Amygdala (tissue), 56 donors: ENCODE data around the gene KIF7.
"Not testable (repeated sequence)": the region's sequence is repeated elsewhere in the genome, so short reads cannot be mapped to it uniquely, and the experiment has no call there.

Source experiments
- DNase-seq, 56 donors: peaks; one replicate each; lab custom pipeline; 2025; lab: John Stamatoyannopoulos, UW

The KIF7 gene

DNA sequence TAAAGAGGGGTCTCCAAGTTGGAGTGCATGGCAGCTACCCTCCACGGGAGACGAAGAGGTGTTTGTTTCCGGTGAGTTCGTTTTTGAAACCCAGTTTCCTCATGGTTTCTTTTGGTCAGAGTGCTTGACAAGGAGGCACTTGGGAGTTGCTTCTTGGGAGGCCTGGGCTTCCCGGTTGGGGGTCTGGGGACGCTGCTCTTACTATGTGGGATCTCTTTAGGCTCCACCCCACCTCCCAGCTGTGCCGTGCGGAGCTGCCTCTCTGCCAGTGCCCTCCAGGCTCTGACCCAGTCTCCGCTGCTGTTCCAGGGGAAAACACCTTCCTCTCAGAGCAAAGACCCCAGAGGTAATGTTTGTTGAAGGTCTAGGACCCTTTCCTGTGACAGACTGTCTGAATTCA lies 29.6 kb downstream of the KIF7 start:
- no peak for DNase-seq

DNA sequence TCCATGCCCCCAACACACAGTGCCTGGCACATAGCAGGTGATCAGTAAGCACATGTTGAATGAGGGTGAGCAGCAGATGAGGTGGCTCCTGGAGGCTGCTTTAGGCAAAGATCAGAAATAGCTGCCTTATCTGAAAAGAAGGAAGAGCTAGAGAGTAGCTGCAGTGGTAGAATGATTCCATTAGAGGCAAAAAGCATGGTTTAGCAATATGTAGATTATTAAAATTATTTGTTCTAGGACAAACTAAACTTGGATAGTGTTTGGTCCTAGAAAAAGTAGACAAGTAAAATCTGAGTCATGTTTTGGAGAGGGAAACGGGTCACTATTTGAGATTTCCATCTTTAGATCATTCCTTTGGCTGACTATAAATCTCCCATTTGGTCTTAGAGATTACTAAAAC lies 32.1 kb downstream of the KIF7 start:
- DNase-seq: no peak

DNA sequence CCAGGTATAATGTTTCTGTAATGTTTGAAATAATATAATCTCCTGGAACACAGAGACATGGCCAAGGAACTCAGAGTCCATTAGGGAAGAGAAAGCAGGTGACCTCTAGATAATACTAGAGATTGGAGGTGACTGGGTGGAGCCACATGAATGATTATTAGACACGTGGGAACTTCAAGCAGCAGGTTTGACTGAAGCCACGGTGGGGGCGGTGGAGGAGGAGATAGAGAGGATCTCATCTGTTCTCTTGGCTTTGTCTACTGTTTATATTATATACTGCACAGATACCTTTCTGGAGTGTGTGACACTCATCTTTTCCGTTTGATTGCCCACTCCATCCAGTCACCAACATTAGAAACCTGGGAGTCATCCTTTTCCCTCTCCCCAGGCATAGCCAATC lies 33.7 kb downstream of the KIF7 start:
- no peak for DNase-seq

DNA sequence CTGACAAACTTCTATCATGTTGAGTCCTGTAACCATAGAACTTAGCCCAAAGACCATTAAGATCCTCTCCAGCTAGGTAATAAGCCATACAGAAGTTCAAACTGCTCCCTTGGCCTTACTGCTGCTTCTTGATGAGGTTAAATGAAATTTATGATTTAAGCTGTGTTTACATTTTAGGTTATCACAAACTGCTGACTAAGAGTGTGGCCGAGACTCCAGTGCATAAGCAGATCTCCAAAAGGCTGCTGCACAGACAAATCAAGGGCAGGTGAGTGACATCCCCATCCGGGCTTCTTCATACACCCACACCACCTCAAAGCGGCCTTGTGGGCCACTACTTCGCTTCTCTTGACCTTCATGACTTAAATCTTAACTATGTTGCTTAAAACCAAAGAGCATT lies 39.0 kb downstream of the KIF7 start:
- DNase-seq: no peak

DNA sequence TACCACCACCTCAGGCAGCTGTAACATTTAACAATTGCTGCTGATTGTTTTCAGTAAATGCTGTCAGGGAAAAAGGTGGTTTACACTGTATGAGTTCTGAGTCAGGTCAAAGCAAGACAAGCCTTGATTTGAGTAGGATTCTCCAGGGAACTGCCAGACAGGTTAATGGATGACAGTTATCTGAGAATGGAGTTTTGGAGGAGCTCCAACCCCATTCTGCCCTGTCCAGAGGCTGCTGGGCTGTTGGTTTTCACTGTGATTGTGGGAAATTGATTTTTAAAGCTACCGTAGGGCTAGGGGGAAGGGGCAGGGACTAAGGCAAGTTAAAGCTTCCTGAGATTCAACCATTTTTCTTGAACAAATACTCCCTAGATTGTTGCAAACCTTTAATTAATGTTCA lies 40.1 kb downstream of the KIF7 start:
- no peak for DNase-seq

DNA sequence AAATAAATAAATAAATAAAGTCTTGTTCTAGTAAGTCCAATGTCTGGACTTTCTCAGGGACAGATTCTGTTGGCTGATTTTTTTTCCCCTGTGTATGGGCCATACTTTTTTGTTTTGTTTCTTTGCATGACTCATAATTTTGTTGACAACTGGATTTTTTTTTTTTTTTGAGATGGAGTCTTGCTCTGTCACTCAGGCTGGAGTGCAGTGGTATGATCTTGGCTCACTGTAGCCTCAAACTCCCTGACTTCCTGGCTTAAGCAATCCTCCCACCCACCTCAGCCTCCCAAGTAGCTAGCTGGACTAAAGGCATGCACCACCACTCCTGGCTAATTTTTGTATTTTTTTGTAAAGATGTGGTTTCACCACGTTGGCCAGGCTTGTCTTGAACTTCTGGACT lies 41.1 kb downstream of the KIF7 start:
- no peak for DNase-seq

DNA sequence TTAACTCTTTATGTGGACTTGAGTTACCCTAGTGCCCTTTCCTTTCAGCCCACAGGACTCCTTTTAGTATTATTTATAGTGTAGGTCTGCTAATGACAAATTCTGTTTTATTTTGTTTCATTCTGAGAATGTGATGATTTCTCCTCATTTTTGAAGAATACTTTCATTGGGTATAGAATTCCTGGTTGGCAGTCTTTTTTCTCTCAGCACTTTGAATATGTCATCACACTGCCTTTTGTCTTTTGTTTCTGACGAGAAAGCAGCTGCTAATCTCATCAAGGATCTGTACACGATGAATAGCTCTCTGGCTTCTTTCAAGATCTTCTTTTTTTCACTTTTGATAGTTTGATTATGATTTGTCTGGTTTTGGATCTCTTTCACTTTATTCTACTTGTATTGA lies 42.2 kb downstream of the KIF7 start:
- DNase-seq: no peak

DNA sequence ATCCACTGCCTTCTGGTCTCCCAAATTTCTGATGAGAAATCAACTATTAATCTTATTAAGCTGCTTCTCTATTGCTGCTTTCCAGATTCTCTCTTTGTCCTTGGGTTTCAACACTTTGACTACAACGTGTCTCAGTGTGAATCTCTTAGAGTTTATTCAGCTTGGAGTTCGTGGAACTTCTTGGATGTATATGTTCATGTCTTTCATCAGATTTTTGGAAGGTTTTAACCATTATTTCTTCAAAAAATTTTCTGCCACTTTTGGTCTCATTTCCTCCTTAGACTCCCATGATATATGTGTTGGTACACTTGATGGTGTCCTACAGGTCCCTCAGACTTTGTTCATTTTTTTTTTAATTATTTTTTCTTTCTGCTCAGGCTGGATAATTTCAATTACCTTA lies 44.0 kb downstream of the KIF7 start:
- DNase-seq: no peak

DNA sequence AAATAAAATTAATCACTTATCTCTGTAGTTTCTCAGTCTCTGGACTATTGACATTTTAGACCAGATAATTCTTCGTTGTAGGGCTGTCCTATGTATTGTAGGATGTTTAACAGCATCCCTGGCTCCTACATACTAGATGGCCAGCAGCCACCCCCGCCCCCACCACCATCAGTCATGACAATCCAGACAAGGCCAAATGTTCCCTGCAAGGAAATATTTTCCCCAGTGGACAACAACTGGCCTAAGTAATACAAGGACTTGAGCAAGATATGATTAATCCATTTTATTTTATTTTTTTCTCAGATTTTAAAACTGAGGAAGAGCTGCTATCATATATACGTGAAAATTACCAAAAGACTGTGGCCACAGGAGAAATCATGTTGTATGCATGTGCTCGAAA lies 56.2 kb downstream of the KIF7 start:
- DNase-seq: no peak

DNA sequence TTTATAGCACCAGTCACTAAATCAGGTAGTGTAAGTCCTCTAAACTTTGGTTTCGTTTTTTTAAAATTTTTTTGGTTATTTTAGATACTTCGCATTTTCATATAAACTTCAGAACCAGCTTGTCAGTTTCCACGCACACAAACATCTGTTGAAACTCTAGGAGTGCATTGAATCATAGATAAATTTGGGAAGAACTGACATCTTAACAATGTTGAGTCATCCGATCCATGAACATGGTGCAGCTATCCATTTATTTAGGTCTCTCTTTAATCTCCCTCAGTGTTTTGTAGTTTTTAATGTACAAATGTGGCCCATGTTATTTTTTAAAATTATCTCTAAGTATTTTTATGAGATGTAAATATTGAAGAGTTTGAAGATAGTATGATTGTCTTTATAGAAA lies 62.2 kb downstream of the KIF7 start:
- no peak for DNase-seq

DNA sequence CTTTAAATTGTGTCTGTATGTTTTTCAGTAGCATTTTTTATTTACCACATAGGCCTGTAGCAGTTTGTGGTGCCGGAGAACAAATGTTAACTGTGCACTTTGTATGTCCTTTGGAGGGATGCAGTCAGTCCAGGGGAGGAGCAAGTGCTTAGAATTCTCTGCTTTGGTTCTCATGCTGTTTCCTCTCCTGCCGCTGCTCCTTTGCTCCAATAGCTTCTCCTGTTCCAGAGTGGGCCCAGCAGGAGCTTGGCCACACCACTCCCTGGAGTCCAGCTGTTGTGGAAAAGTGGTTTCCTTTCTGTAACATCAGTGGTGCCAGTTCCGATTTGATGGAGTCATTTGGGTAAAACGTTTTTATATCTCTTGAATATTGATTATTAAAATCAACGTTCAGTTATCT lies 63.4 kb downstream of the KIF7 start:
- DNase-seq: no peak

DNA sequence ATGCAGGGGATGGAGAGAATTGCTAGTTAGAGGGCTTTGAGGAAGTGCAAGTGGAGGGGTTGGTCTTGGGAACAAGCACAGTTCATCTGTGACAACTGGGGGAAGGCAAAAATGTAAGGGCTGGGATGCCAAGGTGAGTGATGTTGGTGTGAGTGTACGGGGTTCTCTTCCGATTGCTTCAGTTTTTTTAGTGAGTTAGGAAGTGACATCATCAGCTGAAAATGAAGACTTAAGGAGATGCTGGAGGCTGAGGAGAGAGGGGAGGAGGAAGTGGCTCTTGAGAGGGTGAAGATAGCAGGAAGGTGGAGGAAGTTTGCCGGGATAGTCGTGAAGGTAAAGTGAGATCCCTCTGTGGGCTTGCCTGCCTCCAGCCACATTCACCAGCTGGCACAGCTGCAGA lies 67.3 kb downstream of the KIF7 start:
- no peak for DNase-seq

DNA sequence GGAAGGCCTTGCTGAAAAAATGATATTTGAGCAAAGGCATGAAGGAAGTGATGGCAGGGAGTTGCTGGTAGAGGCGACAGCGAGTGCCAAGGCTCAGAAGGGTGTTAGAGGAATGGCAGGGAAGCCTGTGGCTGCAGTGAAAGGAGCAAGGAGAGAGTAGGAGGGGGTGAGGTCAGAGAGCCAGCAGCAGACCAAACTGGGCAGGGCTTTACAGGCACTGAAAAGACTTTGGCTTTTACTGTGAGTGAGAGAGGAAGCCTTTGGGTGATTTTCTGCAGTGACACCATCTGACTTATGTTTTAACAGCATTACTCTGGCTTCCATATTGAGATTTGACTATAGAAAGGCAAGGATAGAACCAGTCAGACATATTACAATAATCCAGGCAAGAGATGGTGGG lies 68.6 kb downstream of the KIF7 start:
- no peak for DNase-seq

DNA sequence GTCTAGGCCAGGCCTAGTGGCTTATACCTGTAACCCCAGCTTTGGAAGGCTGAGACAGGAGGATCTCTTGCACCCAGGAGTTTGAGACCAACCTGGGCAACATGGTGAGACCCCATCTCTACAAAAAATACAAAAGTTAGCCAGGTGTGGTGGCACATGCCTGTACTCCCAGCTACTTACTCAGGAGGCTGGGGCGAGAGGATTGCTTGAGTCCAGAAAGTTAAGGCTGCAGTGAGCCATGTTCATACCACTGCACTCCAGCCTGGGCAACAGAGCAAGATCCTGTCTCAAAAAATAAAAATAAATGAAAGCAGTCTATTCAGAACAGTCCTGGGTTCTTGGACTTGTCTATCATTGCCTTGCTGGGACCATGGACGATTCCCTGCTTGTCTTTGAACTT lies 74.5 kb downstream of the KIF7 start:
- not testable (repeated sequence) for DNase-seq

DNA sequence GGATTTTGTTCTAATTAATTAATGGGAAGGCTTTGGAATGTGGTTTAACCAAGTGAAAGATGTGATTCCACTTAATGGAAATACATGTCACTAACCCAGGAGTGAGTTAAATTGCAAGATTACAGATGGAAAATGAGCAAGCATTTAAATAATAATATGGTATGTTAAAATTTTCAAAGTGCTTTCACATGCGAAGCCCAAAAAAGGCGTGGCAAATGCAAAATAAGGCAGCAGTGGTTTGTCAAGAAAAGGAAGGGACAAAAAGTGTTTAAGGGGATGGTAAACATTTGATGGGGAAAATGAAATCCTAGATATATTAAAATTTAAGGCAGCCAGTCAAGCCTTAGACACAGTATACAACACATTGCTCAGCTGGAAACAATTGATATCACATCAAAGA lies 77.1 kb downstream of the KIF7 start:
- no peak for DNase-seq
